GM21360 (cell line): Measurements from ENCODE around the gene CRP.
"Not testable (repeated sequence)": the region's sequence is repeated elsewhere in the genome, so short reads cannot be mapped to it uniquely, and the experiment has no call there.

Experiments
- ATAC-seq: cut with Tn5 transposase; IDR thresholded peaks from one replicate; pipeline ENCODE4 v1.9.1; 2021; ENCODE audit warnings: mild to moderate bottlenecking, moderate library complexity; ENCODE audit not compliant: unreplicated experiment

The CRP gene, protein sequence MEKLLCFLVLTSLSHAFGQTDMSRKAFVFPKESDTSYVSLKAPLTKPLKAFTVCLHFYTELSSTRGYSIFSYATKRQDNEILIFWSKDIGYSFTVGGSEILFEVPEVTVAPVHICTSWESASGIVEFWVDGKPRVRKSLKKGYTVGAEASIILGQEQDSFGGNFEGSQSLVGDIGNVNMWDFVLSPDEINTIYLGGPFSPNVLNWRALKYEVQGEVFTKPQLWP

DNA sequence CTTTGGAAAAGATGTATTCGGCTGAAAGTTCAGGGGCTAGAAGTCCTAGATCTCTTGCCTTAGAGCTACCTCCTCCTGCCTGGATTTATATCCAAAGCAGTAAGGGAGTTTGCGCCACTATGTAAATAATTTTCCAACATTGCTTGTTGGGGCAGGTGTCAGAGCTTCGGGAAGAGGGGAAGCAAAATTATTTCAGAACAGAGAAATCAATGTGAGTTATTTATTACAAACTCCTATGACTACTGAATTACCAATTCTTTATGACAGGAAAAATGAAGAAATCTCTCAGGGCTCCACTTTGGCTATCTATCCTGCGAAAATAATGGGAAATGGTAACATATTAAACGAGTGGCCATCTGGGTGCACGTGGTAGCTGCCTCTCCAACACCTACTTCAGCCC is at the start of gene CRP:
Gene CRP (minus strand): TSS at position 61 of the 400 bp plus-strand sequence. CDS start 104 bp downstream, outside the sequence.
- no peak for ATAC-seq

DNA sequence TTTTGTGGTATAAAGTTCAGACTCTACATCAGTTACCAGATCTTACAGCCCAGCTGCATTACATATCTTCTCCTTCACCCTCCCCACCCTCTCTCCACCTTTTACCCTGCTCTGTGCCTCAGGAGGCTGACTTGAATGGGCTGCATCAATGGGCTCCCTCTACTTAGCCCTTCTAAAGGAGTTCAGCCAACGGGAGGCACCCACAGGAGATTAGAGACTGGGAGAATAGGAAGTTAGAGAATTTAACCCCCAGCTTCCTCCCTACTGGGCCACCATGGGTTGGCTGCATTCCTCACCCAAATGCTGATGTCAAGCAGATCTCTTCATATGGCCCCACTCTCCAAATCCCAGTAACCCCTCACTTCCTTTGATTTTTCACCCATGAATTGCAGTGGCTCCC is 49.3 kb upstream of the CRP start:
- ATAC-seq: no peak

GRCh38 chr1:159756397-159756796 is 42.0 kb upstream of the CRP start:
- no peak for ATAC-seq

- no peak for ATAC-seq
These were observed 41.1 kb upstream of the CRP start for GRCh38 chr1:159755451-159756007.

DNA sequence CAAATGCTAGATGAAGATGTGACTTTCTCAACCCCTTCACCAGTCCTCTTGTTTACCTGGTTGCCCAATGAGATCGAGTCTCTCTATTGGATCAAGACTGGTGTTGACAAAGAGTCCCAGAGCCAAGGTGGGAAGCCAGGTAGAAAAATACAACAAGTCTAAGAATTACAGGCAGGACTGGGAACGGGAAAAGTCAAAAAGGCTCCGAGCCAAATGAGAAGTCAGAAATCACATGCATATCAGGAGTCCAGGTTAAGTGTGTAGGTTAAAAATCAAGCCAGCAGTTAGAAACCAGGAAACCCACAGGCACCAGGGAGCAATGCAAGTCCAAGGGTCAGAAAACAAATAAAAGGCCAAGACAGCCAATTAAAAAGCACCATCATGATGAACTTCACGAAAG is 39.0 kb upstream of the CRP start:
- ATAC-seq: no peak

- no peak for ATAC-seq
These were observed 37.8 kb upstream of the CRP start for GRCh38 chr1:159752135-159752580.

- ATAC-seq: no peak
These were observed 36.6 kb upstream of the CRP start for GRCh38 chr1:159751031-159751430.

DNA sequence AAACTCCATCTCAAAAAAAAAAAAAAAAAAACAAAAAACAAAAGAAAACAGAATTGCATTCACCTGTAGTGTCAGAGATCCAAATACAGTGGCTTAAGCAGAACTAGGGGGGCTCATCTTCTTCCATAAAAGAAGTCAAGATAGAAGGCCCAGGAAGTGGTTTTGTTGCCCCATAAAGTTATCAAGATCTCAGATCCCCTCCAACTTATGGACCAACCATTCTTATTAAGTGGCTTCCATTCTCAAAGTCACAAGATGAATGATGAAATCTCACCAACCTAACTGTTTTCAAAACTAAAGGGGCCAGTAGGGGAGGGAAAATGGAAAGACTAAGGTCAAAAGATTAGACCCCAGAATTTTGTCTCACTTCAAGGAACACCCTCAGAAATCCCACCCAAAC is 36.2 kb upstream of the CRP start:
- no peak for ATAC-seq

GRCh38 chr1:159749630-159750029 is 35.2 kb upstream of the CRP start:
- ATAC-seq: no peak

DNA sequence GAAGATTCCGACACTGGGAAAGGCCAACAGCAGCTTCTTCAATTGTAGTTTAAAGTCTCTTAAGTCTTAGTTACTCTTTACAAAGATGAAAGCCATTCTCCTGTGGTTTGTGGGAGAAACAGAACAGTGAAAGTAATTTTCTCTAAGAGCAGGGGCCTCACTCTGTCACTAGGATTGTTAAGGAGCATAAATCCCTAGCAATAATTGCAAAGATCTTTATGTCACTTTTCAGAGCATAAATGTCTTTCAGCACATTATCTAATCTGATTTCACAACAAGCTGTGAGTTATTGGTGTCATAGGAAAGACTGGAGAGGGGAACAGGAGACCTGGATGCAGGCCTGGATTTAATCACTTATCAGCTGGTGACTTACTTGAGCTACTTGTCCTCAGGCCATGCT is 34.0 kb upstream of the CRP start:
- no peak for ATAC-seq

DNA sequence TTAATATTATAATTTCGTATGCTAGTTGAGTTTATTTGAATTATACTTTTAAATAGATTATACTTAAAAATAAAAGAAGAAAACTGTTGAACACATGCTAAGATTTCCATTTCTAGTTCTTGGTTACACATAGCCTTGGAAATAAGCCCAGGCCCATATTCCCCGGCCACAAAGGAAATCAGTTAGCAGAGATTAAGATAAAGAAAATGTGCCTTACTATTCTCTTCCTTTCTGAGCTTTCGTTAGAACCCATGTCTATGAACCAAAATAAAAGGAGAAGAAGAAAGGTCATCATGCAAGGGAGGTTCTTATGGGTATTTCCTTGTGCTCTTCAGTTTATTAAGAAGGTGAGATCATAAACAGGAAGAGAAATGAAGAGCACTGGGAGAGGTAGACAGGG is 32.3 kb upstream of the CRP start:
- ATAC-seq: no peak

- ATAC-seq: no peak
These were observed 29.4 kb upstream of the CRP start for GRCh38 chr1:159743651-159744410.

GRCh38 chr1:159737238-159737916 is 23.0 kb upstream of the CRP start:
- ATAC-seq: no peak

DNA sequence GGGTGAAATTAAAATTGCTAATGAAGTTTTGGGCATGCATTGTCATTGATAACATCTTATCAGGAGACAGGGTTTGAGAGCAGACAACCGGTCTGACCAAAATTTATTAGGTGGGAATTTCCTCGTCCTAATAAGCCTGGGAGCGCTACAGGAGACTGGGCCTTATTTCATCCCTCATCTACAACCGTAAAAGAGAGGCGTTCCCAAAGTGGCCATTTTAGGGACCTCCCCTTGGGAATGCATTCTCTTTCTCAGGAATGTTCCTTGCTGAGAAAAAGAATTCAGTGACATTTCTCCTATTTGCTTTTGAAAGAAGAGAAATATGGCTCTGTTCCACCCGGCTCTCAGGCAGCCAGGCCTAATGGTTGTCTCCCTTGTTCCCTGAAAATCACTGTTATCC is 8.8 kb upstream of the CRP start:
- not testable (repeated sequence) for ATAC-seq

GRCh38 chr1:159719990-159720389 is 5.6 kb upstream of the CRP start:
- ATAC-seq: no peak

DNA sequence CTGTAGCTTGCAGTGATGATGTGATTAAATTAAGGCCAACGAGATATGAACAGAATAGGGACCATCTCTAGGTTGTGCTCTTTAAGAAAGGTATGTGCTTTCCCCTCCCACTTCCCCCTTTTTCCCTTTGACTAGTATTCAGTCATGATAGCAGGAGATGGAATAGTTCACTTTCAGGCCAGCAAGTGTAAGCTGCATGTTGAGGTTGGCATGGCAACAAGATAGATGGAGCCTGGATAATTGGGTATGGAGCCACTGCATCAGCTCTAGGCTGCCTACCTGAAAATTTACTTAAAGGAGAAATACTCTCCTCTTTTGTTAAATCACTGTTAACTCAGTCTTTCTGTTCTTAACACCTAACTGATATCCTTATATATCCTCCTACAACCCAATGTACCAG is 1.5 kb upstream of the CRP start:
- no peak for ATAC-seq

- ATAC-seq: no peak
These were observed 2.3 kb downstream of the CRP start for GRCh38 chr1:159712080-159712479.

DNA sequence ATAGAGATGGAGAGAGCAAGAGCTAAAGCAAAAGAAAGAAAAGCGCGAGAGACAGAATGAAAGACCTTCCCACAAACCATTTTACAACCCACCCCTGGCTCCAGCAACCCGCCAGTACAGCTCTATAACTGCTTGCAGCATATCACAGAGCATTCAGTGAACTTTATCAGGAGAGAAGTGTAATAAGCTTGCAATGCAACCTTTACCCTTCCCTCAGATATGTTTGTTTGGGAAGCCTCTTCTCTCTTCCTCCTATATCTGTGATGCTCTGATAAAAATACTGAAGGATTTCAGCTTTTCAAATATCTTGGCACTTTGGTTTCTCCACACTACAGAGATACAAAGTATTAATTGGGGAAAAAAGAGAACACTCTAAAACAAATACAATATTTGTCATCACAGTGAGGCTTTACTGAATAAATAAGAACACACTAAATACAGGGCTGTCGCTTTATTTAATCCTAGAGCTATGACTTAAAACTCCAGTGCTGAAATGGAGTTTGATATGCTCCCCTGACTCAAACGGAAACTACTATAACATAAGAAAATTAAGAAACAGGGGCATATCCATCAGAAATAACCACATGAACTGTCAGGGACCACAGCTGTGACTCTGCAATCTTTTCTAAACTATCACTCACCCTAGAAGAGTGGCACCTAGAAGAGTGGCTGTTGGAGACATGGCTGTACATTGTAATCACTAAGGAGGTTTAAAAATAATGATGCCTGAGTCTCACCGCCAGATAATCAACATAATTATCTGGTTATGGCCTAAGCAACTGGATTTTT is 6.7 kb downstream of the CRP start:
- ATAC-seq: no peak

DNA sequence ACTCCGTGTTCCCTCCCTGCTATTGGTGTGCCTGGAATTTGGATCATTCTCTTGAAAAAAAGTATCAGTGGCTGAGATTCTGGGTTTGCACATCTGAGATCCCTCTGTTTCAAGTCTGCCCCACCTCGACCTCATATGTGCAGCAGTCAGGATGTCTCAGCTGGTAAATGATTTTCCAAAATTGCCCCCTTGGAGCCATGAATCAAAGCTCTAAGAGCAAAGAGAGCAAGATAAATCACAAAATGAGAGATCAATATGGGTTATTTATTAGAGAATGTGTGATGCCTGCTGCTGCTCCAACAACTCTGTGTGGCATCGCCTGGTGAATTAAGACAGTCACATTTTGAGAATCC is 8.5 kb downstream of the CRP start:
- no peak for ATAC-seq

DNA sequence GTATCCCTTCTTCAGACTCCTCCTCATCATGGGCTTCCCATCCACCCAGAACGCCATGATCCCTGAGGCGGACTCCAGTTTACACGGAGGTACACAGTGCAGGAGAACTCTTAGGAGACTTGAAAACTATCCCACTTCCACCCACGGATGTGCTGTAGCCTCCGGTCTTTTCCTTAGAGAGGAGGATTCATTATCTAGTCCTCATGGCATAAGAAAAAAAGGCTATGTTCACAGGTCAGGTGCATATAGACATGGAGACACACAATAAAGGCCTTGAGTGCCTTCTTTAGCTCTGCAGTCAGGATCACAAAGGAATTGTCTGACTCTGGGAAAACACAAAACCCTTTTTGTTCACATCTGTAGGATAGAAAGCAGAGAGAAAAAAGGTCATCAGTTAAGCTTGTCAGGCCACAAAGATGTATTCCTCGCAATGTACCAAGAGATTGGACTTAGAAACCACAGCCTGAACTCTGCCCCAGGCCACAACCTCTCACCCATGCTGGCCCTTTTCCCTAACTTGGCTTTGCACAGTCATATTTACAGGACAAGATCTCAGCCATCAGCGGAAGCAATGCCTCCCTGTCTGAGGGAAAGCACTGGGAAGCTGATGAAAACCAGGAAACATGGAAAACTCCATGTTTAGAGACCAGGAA is 9.0 kb downstream of the CRP start:
- ATAC-seq: no peak

DNA sequence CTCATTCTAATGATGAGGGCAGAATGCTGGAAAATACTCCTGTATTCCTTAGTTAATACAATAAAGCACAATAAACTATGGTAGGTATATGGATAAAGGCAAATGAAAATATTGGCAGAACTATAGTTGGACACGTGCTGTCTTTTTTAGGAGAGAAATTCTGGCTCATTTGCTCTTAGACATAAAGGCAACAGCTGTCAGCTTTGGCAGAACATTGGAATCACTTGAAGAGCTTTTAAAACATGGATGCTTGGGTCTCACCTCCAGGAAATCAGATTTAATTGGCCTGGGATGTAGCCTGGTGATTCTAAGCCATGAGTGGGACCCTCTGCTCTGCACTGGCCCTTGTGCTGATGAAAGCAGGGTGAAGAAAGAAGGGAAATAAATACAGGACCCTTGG is 9.9 kb downstream of the CRP start:
- ATAC-seq: no peak
